ENCODE measurements around the gene EMILIN1. TPM values are rescaled to one million over a fixed set of nuclear protein-coding genes. Genes with fewer than 3 reads are reported as not detected.

Gene EMILIN1
- polyA plus RNA-seq, 1 of the 3 experiments (the other 2 are of a cell fraction), result 286 TPM

GRCh38 chr2:27051902-27052645 lies 26.3 kb upstream of the EMILIN1 start (continued):
- no peak for TF ChIP-seq CTCF (IDR thresholded peaks at IDR 0.05)
- TF ChIP-seq MXI1 (IDR thresholded peaks at IDR 0.05; ENCODE audit: low read depth, low read length), result no peak
- TF ChIP-seq NFIC (IDR thresholded peaks at IDR 0.05; ENCODE audit: borderline replicate concordance), result no peak

- ChIA-PET POLR2A (interaction anchor here (3.3 to 4.8 kb wide), 3 partner anchors 7 to 20 kb away, joined by 12 to 80 read pairs (median 26); partner anchors contain the start of gene OST4), CTCF (interaction anchor here (1.3 to 13.5 kb wide), 6 partner anchors 7 to 250 kb away, joined by 5 to 216 read pairs (median 36); partner anchors contain the start of genes EMILIN1, KHK and OST4)
- TF ChIP-seq POLR2AphosphoS5 (IDR thresholded peaks at IDR 0.05; ENCODE audit: low read depth, low read length) (no peak), CHD2 (IDR thresholded peaks at IDR 0.05; ENCODE audit: low read length, partially characterized antibody) (no peak), SMC3 (IDR thresholded peaks at IDR 0.05; ENCODE audit: low read depth, low read length) (no peak), IRF3 (IDR thresholded peaks at IDR 0.05; ENCODE audit: low read depth, low read length) (no peak), ZBTB33 (IDR thresholded peaks at IDR 0.05; ENCODE audit: borderline replicate concordance, low read depth) (no peak), USF1 (IDR thresholded peaks at IDR 0.05; ENCODE audit: borderline replicate concordance, low read depth) (no peak), RAD21 (IDR thresholded peaks at IDR 0.05; ENCODE audit: low read length) (no peak), REST (IDR thresholded peaks at IDR 0.05; ENCODE audit: low read depth, low read length) (no peak), MXI1 (IDR thresholded peaks at IDR 0.05; ENCODE audit: low read depth, low read length) (no peak), ELF1 (IDR thresholded peaks at IDR 0.05) (no peak), MEF2A (IDR thresholded peaks at IDR 0.05; ENCODE audit: borderline replicate concordance, low read depth) (no peak), FOSL2 (IDR thresholded peaks at IDR 0.05; ENCODE audit: borderline replicate concordance, low read depth) (no peak)
- no peak overlapping the region for H3K27ac ChIP-seq (ENCODE audit: low read depth in 2 of 2, low read length in 1 of 2)
- H3F3A ChIP-seq (replicated peaks; ENCODE audit: insufficient read depth), result peaks cover 32% of the 10 kb centered on the region
- H3K9me2 ChIP-seq, result no peaks in the 10 kb centered on the region
- H3K4me3 ChIP-seq (ENCODE audit: low read depth in 2 of 2, low read length in 1 of 2), result no peak overlapping the region
- H3K4me2 ChIP-seq, result no peak overlapping the region
- H3K36me3 ChIP-seq (replicated peaks in 1 of 2; ENCODE audit: control insufficient read depth in 1 of 2, insufficient read depth in 2 of 2, low read length in 1 of 2), result peaks cover 13 to 46% of the 10 kb centered on the region in 2 experiments
- H3K4me1 ChIP-seq (ENCODE audit: control insufficient read depth in 1 of 2, insufficient read depth in 2 of 2, low read depth in 1 of 2, low read length in 1 of 2), result peaks cover 10 to 15% of the 10 kb centered on the region in 2 experiments; a peak in 2 of 4 replicates
- WGBS (ENCODE audit: low lambda C conversion rate), result 87% methylated on average over 11 of the region's 11 CpGs
- H3K9me3 ChIP-seq, result no peaks in the 10 kb centered on the region
- no peaks in the 10 kb centered on the region for H4K20me1 ChIP-seq (ENCODE audit: insufficient read depth)
- H2AFZ ChIP-seq (ENCODE audit: low read depth), result no peak overlapping the region
- no peaks in the 10 kb centered on the region for H3K27me3 ChIP-seq (ENCODE audit: insufficient read depth)
- DNase-seq, result no peak
- H3K79me2 ChIP-seq (ENCODE audit: insufficient read depth), result no peaks in the 10 kb centered on the region
- no peak overlapping the region for H3K9ac ChIP-seq
Observed at GRCh38 chr2:27053321-27053720, 25.1 kb upstream of the EMILIN1 start.

Data from SK-N-SH (cell line).